ENCODE results near the gene NUB1. TPM values are rescaled to one million over a fixed set of nuclear protein-coding genes. Genes with fewer than 3 reads are reported as not detected.

The NUB1 gene
- polyA plus RNA-seq, 1 donor (not counting 4 experiments of a cell fraction or from before 2014, with no cell fraction given) = 34.6 TPM

- H3K9me3 ChIP-seq (ENCODE audit: control insufficient read depth, low read depth, low read length) = peaks cover 9% of the 10 kb centered on the region
- DNase-seq (ENCODE audit: low read depth, low spot score) (no peak), FAIRE-seq (no peak)
- H2AFZ ChIP-seq (ENCODE audit: control insufficient read depth, low read length) = no peak overlapping the region
- no peak overlapping the region for H3K27ac ChIP-seq (ENCODE audit: control insufficient read depth, insufficient read depth, low read length)
- dilution Hi-C loops (cut with MboI; ENCODE audit: extremely low pct_ligation_motif_present, low sequenced_read_pairs) = no loop called here
- no peak overlapping the region for H3K9ac ChIP-seq (ENCODE audit: control insufficient read depth, extremely low read depth, insufficient read depth, low read length)
- H4K20me1 ChIP-seq (ENCODE audit: control insufficient read depth, extremely low read depth, insufficient read depth, low read length) = no peaks in the 10 kb centered on the region
- peaks cover 5% of the 10 kb centered on the region for H3K27me3 ChIP-seq (ENCODE audit: control insufficient read depth, extremely low read depth, insufficient read depth, low read length)
- H3K4me2 ChIP-seq (ENCODE audit: control insufficient read depth, extremely low read depth, insufficient read depth, low read depth, low read length) = no peak overlapping the region
- TF ChIP-seq CTCF (optimal IDR thresholded peaks at IDR 0.05 in 1 of 3, IDR thresholded peaks at IDR 0.05 in 1 of 3, conservative IDR thresholded peaks at IDR 0.05 in 1 of 3; ENCODE audit: extremely low read depth in 1 of 3, insufficient read depth in 2 of 3, low read length in 3 of 3) (no peak), EZH2 (IDR thresholded peaks at IDR 0.05; ENCODE audit: low read length) (no peak)
- H3K4me3 ChIP-seq (ENCODE audit: control insufficient read depth in 2 of 3, extremely low read depth in 1 of 3, insufficient read depth in 2 of 3, low read depth in 1 of 3, low read length in 3 of 3) = no peak overlapping the region
- H3K9me1 ChIP-seq (ENCODE audit: control insufficient read depth, extremely low read depth, insufficient read depth, low read length) = no peaks in the 10 kb centered on the region
- H3K79me2 ChIP-seq (ENCODE audit: control insufficient read depth, insufficient read depth, low read length) = no peaks in the 10 kb centered on the region
- no peaks in the 10 kb centered on the region for H3K36me3 ChIP-seq (ENCODE audit: control insufficient read depth in 2 of 2, extremely low read depth in 1 of 2, insufficient read depth in 2 of 2, low read length in 2 of 2)
- peaks cover 5% of the 10 kb centered on the region for H3K4me1 ChIP-seq (ENCODE audit: control insufficient read depth, extremely low read depth, insufficient read depth, low read length)
These were observed 84.2 kb downstream of the NUB1 start for GRCh38 chr7:151425670-151426440.

- no peaks in the 10 kb centered on the region for H3K79me2 ChIP-seq (ENCODE audit: control insufficient read depth, insufficient read depth, low read length)
- no peak overlapping the region for H3K4me3 ChIP-seq (ENCODE audit: control insufficient read depth in 2 of 3, extremely low read depth in 1 of 3, insufficient read depth in 2 of 3, low read depth in 1 of 3, low read length in 3 of 3)
- no peak overlapping the region for H3K9ac ChIP-seq (ENCODE audit: control insufficient read depth, extremely low read depth, insufficient read depth, low read length)
- no peaks in the 10 kb centered on the region for H3K9me1 ChIP-seq (ENCODE audit: control insufficient read depth, extremely low read depth, insufficient read depth, low read length)
- peaks cover 5% of the 10 kb centered on the region for H3K27me3 ChIP-seq (ENCODE audit: control insufficient read depth, extremely low read depth, insufficient read depth, low read length)
- dilution Hi-C loops (cut with MboI; ENCODE audit: extremely low pct_ligation_motif_present, low sequenced_read_pairs) = no loop called here
- FAIRE-seq = no peak
- peaks cover 5% of the 10 kb centered on the region for H3K4me1 ChIP-seq (ENCODE audit: control insufficient read depth, extremely low read depth, insufficient read depth, low read length)
- H4K20me1 ChIP-seq (ENCODE audit: control insufficient read depth, extremely low read depth, insufficient read depth, low read length) = no peaks in the 10 kb centered on the region
- peaks cover 9% of the 10 kb centered on the region for H3K9me3 ChIP-seq (ENCODE audit: control insufficient read depth, low read depth, low read length)
- H3K27ac ChIP-seq (ENCODE audit: control insufficient read depth, insufficient read depth, low read length) = no peak overlapping the region
- TF ChIP-seq EZH2 (IDR thresholded peaks at IDR 0.05; ENCODE audit: low read length) = no peak
- TF ChIP-seq CTCF (optimal IDR thresholded peaks at IDR 0.05 in 1 of 3, IDR thresholded peaks at IDR 0.05 in 1 of 3, conservative IDR thresholded peaks at IDR 0.05 in 1 of 3; ENCODE audit: extremely low read depth in 1 of 3, insufficient read depth in 2 of 3, low read length in 3 of 3) = no peak
- no peak overlapping the region for H2AFZ ChIP-seq (ENCODE audit: control insufficient read depth, low read length)
- no peak for DNase-seq (ENCODE audit: low read depth, low spot score)
- H3K36me3 ChIP-seq (ENCODE audit: control insufficient read depth in 2 of 2, extremely low read depth in 1 of 2, insufficient read depth in 2 of 2, low read length in 2 of 2) = no peaks in the 10 kb centered on the region
- peak overlapping the region; percentile 34 for H3K4me2 ChIP-seq (ENCODE audit: control insufficient read depth, extremely low read depth, insufficient read depth, low read depth, low read length)
These were observed 84.9 kb downstream of the NUB1 start for GRCh38 chr7:151426441-151426903.
